Natural killer cell (primary cell): ENCODE measurements around the gene DLG1. TPM values are rescaled to one million over a fixed set of nuclear protein-coding genes. Genes with fewer than 3 reads are reported as not detected.
A peak's percentile ranks its signal among the peaks of the same experiment; 100 is the strongest.

ENCODE experiments used
- ATAC-seq, 3 donors: fragments of 150-1000 bp in 2 of 3; fragments of 200-7000 bp in 1 of 3; cut with Tn5 transposase; 1 replicate in 1 of 3; 2 replicates in 2 of 3; pipeline ENCODE4 v1.10.0; 2021; ENCODE audit warnings: mild to moderate bottlenecking in 2 of 3, moderate library complexity in 2 of 3
- DNase-seq, 2 donors: peaks; one replicate each; pipeline versions ENCODE4 v3.0.0 to v3.0.0-alpha.2; 2013 to 2021; ENCODE audit warnings: mixed read lengths in 1 of 2
- H3K27ac ChIP-seq: one replicate; pipeline ENCODE4 v1.5.1; 2013; ENCODE audit warnings: mild to moderate bottlenecking, low read length
- H3K27me3 ChIP-seq: one replicate; pipeline ENCODE4 v1.6.1; 2013; ENCODE audit warnings: low read length; ENCODE audit not compliant: control insufficient read depth, insufficient read depth
- H3K36me3 ChIP-seq: one replicate; pipeline ENCODE4 v1.6.1; 2013; ENCODE audit warnings: low read length; ENCODE audit not compliant: control insufficient read depth, insufficient read depth
- H3K4me1 ChIP-seq: one replicate; pipeline ENCODE4 v1.6.1; 2013; ENCODE audit warnings: low read length; ENCODE audit not compliant: control insufficient read depth, insufficient read depth
- H3K4me3 ChIP-seq: one replicate; pipeline ENCODE4 v1.5.1; 2013; ENCODE audit warnings: low read length
- H3K9me3 ChIP-seq: one replicate; pipeline ENCODE4 v1.6.1; 2013; ENCODE audit warnings: low read length; ENCODE audit not compliant: control insufficient read depth, insufficient read depth
- H3K27ac Mint-ChIP-seq, 2 donors: one replicate each; pipeline ENCODE4 v1.8.0; 2022; ENCODE audit warnings: mild to moderate bottlenecking in 2 of 2, mixed read lengths in 2 of 2, moderate library complexity in 1 of 2
- H3K27me3 Mint-ChIP-seq, 2 donors: one replicate each; pipeline ENCODE4 v1.8.0; 2022; ENCODE audit warnings: low read depth in 2 of 2, mixed read lengths in 2 of 2
- H3K36me3 Mint-ChIP-seq: one replicate; pipeline ENCODE4 v1.8.0; 2022; ENCODE audit warnings: mixed read lengths
- H3K4me1 Mint-ChIP-seq, 2 donors: one replicate each; pipeline ENCODE4 v1.8.0; 2022; ENCODE audit warnings: mixed read lengths in 2 of 2
- H3K4me3 Mint-ChIP-seq: one replicate; pipeline ENCODE4 v1.8.0; 2022; ENCODE audit warnings: mild to moderate bottlenecking, moderate library complexity, mixed read lengths
- H3K9me3 Mint-ChIP-seq, 2 donors: one replicate each; pipeline ENCODE4 v1.8.0; 2022; ENCODE audit warnings: mixed read lengths in 2 of 2
- WGBS: methylation state at CpG from one replicate; pipeline ENCODE4 v1.1.7; 2013; ENCODE audit warnings: missing lambda C conversion rate; ENCODE audit not compliant: insufficient coverage; 5-methylcytosine and 5-hydroxymethylcytosine counted together
- intact Hi-C: fragments of 100-400 bp; cut with micrococcal nuclease; formaldehyde crosslinking; loops from one replicate; pipeline ENCODE4 v1.14.2; 2022
- total RNA-seq, 4 donors: library from RNA; stranded (reverse); fragments of 120-200 nt in 1 of 4; gene quantifications; one replicate each; pipeline versions ENCODE4 v1.2.3 to v1.2.4, GENCODE V29; 2013 to 2022
- TF ChIP-seq, protein P1 (sequence below): fragments of 200-600 bp; IDR thresholded peaks from one replicate; pipeline ENCODE4 v1.8.0; 2022; ENCODE audit warnings: antibody characterized with exemption

DLG1 gene
- total RNA-seq, 3 donors from 2014 or later (not counting 1 experiment from before 2014, with no cell fraction given): 82.0 to 91.8 (median 89.0) TPM

DNA sequence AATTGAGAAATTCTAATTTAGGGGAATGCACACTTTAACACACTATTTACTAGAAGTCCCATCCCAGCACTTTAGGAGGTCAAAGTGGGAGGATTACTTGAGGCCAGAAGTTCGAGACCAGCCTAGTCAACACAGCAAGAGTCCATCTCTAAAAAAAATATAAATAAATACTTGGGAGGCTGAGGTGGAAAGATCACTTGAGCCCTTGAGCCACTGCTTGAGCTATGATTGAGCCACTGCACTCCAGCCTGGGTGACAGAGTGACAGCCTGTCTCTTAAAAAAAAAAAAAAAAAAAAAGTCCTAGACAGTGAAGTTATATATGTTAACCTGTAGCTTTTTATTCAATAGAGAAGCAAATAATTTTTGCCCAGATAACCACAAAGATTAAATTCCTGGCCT is 69.2 kb downstream of the DLG1 start:
- no peaks in the 10 kb centered on the region for H3K9me3 ChIP-seq
- no peaks in the 10 kb centered on the region for H3K36me3 ChIP-seq
- TF ChIP-seq, protein P1, sequence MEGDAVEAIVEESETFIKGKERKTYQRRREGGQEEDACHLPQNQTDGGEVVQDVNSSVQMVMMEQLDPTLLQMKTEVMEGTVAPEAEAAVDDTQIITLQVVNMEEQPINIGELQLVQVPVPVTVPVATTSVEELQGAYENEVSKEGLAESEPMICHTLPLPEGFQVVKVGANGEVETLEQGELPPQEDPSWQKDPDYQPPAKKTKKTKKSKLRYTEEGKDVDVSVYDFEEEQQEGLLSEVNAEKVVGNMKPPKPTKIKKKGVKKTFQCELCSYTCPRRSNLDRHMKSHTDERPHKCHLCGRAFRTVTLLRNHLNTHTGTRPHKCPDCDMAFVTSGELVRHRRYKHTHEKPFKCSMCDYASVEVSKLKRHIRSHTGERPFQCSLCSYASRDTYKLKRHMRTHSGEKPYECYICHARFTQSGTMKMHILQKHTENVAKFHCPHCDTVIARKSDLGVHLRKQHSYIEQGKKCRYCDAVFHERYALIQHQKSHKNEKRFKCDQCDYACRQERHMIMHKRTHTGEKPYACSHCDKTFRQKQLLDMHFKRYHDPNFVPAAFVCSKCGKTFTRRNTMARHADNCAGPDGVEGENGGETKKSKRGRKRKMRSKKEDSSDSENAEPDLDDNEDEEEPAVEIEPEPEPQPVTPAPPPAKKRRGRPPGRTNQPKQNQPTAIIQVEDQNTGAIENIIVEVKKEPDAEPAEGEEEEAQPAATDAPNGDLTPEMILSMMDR: no peak
- no peak overlapping the region for H3K27ac Mint-ChIP-seq
- H3K4me3 Mint-ChIP-seq: no peak overlapping the region
- H3K4me3 ChIP-seq: no peak overlapping the region
- no peaks in the 10 kb centered on the region for H3K9me3 Mint-ChIP-seq
- DNase-seq: no peak
- H3K27me3 ChIP-seq: no peaks in the 10 kb centered on the region
- intact Hi-C loops: no loop called here
- H3K27ac ChIP-seq: no peak overlapping the region
- ATAC-seq: no peak
- no peaks in the 10 kb centered on the region for H3K4me1 ChIP-seq
- H3K4me1 Mint-ChIP-seq: peaks cover 14 to 26% of the 10 kb centered on the region in 2 donors
- H3K27me3 Mint-ChIP-seq: no peaks in the 10 kb centered on the region
- WGBS: no CpG with 5 or more reads among the region's 1 CpG
- no peaks in the 10 kb centered on the region for H3K36me3 Mint-ChIP-seq

DNA sequence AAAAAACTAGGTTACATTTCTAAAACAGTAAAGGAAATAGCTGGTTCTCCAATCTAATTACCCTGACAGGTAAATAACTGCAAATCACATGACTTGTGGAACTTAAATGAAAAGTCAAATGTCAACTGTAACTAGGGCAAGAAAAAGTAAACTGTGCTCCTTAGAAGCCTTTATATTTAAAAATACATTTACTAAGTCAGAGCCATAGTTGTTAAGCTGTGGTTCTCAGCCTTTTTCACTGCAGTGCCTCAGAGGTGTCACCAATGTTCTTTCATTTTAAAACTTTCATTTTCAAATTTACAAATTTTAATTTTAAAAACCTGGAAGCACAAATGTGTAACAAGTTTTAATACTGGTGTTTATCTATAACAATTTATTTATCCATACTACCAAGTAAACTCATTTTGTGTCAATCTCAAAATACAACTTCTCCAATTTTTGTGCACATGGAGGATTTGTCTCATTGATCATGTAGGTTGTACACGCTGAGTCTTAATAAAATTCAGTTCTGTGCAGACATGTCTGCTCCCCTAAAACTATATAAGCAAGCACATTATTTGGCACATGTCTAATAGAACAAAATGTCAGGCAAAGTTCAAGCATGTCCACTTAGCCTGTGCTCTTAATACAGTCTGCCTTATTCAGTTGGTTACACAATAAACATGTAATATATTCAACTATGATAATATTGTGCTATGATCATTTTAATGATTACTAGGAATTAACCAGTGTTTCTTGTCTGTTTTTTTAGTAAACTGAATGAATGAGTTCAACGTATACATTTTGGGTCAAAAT is 70.4 kb downstream of the DLG1 start:
- 92% methylated on average over 1 of the region's 2 CpGs for WGBS
- H3K4me3 ChIP-seq: no peak overlapping the region
- intact Hi-C loops: no loop called here
- H3K9me3 ChIP-seq: no peaks in the 10 kb centered on the region
- no peaks in the 10 kb centered on the region for H3K36me3 Mint-ChIP-seq
- no peaks in the 10 kb centered on the region for H3K27me3 ChIP-seq
- H3K9me3 Mint-ChIP-seq: no peaks in the 10 kb centered on the region
- H3K36me3 ChIP-seq: no peaks in the 10 kb centered on the region
- H3K4me1 Mint-ChIP-seq: peaks cover 14 to 21% of the 10 kb centered on the region in 2 donors
- no peaks in the 10 kb centered on the region for H3K4me1 ChIP-seq
- DNase-seq (no peak), ATAC-seq (peak in 2 of 3 donors; percentile 38 to 66)
- TF ChIP-seq, protein P1: no peak
- H3K4me3 Mint-ChIP-seq: no peak overlapping the region
- no peak overlapping the region for H3K27ac ChIP-seq
- H3K27ac Mint-ChIP-seq: peak overlapping the region in 1 of 2 donors; percentile 38
- no peaks in the 10 kb centered on the region for H3K27me3 Mint-ChIP-seq

DNA sequence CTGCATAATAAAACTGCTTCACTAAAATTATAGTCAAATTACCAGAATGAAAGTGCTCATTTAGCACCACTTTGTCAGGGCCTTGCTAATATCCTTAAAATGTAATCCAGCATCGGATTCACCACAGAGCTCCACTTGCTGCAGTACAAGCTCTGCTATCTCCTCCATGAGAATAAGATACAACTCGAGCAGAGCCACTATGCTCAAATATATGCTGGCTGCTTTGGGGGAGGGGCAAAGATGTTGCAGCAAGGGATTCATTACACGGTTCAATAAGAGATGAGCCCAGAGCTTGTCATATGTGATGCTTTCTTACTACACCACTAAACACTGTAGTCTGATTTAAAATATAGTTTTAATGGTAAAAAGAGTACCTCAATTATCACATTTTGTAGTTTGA is 72.2 kb downstream of the DLG1 start:
- no peak for DNase-seq
- Histone ChIP-seq H3K27ac (no peak overlapping the region), H3K4me1 (no peaks in the 10 kb centered on the region), H3K9me3 (no peaks in the 10 kb centered on the region), H3K36me3 (no peaks in the 10 kb centered on the region), H3K27me3 (no peaks in the 10 kb centered on the region), H3K4me3 (no peak overlapping the region)
- no peak for ATAC-seq
- Mint-ChIP-seq H3K36me3 (no peaks in the 10 kb centered on the region), H3K27ac (no peak overlapping the region), H3K4me1 (peaks cover 20 to 21% of the 10 kb centered on the region in 2 donors), H3K4me3 (no peak overlapping the region), H3K27me3 (no peaks in the 10 kb centered on the region), H3K9me3 (no peaks in the 10 kb centered on the region)
- TF ChIP-seq, protein P1: no peak
- intact Hi-C loops: no loop called here
- 90% methylated on average over 2 of the region's 3 CpGs for WGBS

DNA sequence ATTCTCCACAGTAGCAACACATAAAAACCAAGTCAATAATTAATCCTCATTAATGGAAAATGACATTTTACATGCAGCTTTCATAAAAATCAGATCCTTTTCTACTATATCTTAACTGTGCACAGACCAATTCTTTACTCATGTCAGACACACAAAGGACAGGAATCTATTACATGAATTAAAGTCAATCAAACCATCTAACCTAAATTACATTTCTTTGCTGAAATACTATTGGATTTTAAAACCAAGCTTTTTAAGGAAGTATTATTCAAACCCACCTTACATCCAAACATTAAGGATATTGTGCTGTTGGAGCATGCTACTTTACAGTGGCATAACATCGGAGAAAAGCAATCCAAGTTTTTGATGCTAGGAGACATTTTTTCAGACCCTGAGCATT is 72.8 kb downstream of the DLG1 start:
- no peak overlapping the region for H3K27ac ChIP-seq
- no peaks in the 10 kb centered on the region for H3K9me3 ChIP-seq
- intact Hi-C loops: no loop called here
- Mint-ChIP-seq H3K27me3 (no peaks in the 10 kb centered on the region), H3K4me3 (no peak overlapping the region), H3K9me3 (no peaks in the 10 kb centered on the region), H3K27ac (no peak overlapping the region), H3K4me1 (peaks cover 20 to 21% of the 10 kb centered on the region in 2 donors), H3K36me3 (no peaks in the 10 kb centered on the region)
- 93% methylated on average over 1 of the region's 1 CpG for WGBS
- H3K4me3 ChIP-seq: no peak overlapping the region
- H3K36me3 ChIP-seq: no peaks in the 10 kb centered on the region
- no peaks in the 10 kb centered on the region for H3K27me3 ChIP-seq
- TF ChIP-seq, protein P1: no peak
- DNase-seq: no peak
- ATAC-seq: no peak
- no peaks in the 10 kb centered on the region for H3K4me1 ChIP-seq
